CD1c-positive myeloid dendritic cell (primary cell): ENCODE data around the gene KIF6.
"Not testable (repeated sequence)": the region's sequence is repeated elsewhere in the genome, so short reads cannot be mapped to it uniquely, and the experiment has no call there.

Experiments
- DNase-seq: peaks from one replicate; pipeline ENCODE4 v3.0.0-alpha.2; 2016; ENCODE audit errors: extremely low spot score

Gene KIF6

DNA sequence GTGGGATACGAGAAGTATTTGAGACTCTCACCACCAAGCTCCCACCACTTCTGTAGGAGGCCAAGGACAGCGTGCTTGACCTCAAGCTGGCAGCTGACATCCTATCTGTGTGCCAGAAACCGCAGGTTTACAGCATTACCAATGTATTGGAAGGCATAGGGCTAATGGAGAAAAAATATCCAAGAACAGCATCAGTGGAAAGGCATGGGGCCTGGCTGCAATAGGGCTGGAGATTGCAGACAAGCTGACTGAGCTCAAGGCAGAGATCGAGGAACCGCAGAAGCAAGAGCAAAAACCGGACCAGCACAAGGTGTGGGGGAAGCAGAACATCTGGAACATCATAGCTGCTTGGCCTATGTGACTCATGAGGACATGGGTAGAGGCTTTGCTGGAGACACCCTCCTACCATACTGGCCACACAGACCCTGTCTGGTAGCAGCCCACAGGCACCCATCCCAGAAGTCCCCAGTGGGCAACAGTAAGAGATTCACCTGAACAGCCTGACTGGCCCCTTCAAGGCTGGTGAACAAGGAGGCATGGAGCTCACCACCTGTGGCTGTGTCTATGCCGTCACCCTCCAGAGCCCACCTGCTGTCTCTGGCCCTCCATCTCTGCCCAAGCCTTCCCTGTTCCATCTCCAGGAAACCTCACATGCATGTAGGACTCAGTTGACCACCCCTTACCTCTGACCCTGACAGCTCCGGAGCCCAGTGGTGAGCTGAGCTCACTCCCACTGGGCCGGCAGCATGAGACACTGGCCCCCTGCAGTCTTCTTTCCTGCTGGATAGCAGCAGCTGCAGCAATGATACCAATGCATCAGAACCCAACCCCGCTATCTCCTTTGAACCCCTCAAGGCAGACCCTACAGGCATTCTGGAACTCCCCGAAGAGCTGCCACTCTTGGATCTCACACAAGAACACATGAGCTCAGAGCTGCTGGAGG is 171.1 kb downstream of the KIF6 start:
- DNase-seq, result no peak

DNA sequence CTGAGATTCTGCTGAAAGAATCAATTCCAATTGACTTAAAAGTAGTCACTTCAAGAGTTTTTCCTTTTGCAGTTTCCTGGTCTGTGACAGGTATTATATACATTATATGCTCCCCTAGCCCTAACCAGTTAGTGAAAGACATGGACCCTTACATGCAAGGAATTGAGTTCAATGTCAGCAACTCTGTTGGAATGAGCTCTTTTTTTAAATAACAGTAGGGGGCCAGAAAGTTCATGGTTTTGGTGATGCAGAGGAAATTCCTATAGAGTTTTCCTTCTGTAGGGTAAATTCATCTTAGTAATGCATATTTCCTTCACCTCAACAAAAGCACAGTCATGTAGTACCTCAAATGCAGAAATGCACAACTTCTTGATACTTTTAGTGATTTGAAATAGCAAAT is 172.2 kb downstream of the KIF6 start:
- DNase-seq, result no peak

DNA sequence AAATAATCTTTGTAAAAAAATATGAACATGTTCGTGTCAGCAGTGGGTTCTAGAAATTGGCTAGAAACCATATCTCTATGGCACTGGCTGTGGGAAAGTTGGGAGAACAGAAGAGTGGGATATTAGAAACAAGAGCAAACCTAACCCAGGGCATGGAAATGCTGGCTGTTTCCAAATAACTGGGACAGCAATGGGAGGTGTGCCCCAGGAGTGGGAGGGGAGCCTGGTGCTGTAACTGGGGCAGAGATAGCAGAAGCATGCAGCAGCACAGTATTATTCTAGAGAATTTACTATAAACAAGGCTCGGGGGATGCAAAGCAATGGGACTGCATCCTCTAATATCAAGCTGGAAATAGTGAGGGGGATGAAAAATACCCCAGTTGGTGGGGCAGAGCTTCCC is 175.0 kb downstream of the KIF6 start:
- no peak for DNase-seq

DNA sequence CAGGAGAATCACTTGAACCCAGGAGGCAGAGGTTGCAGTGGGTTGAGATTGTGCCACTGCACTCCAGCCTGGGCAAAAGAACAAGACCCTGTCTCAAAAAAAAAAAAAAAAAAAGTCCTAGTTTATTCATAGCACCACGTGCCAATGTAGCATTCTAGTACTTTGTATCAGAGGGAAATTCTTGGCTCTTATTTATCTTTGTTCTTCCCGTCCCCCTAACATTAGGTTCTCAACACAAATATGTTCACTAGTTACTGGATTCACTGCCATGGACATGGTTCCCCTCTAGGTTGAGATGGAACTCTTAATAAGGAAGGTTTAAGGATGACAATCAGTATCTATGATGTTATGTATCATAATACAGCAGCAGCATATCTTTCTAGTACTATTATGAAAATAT is 178.5 kb downstream of the KIF6 start:
- no peak for DNase-seq

DNA sequence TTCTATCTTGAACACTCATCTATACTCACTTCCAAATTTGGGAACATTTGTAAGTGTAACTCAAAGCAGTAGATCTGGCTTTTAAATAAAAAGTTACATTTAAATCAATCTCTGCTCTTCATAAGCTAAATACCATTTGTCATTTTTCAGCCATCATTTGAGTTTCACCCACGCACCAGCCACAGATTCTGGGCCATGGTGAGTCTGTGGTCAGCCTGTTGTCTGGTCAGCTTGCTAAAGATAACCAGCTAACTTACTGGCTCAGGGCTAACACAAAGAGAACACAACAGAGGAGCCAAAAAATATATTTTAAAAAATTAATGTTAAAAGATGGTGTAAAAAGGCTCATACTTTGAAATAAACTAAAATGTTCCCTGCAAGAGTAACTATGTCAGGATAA is 181.3 kb downstream of the KIF6 start:
- DNase-seq, result no peak

DNA sequence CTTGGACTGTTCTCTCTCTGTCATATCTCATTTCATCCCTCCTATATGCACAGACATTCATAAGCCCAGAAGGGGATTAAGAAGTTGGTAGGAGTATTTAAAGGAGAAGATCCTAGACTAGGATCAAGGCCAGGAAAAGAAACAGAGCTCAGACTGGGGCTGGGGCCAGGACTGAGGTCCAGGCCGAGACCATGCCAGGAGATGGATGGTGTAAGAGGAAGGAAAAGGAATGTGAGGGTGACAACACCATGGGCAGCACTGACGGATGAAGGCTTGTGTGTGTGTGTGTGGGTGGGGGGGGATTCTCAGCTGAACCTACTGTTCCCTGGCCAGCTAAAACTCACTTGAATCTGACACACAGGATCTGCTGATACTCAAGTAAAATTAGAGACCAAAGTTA is 182.1 kb downstream of the KIF6 start:
- no peak for DNase-seq

DNA sequence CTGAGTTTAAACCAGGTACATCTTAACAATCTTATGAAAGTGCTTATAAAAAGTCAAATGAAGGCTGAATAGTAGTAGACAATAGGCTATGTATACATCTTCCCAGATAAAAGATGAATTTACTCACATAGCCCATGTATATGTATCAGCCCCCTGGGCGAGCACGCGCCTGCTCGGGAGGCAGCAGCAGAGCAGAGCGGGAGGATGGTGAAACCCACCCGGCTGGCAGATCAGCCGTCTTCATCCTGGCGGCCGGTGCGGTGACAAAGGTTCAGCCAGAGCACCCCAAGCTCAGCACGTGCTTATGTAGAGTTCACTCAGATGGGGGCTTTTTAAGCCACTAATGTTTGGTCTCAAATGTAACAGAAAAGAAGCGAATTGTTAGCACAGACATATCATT is 184.8 kb downstream of the KIF6 start:
- DNase-seq, result no peak

DNA sequence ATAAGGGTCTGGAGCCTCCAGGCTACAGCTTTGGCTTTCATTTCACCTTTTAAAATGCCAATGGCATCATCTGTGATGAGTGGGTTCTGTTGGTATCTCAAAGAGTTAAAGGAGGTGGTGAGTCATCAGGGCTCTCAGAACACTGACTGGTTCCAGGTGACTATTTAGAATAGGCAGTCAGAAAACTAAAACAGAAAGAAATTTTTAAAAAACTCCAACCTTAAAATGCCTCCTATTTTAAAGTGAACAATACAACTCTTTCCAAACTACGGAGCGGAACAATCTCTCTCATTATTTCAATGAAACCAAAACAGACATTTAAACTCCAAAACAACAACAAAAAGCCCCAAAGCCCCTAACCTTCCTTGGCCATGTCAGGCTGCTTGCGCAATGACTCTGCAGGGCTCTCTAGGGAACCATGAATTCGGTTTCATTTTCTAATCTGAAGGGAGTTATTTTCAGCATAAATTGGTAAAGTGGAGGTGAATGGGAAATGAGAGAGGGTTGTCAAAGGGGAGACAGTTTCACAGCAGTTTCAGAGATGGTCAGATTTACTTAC is 194.9 kb downstream of the KIF6 start:
- no peak for DNase-seq

DNA sequence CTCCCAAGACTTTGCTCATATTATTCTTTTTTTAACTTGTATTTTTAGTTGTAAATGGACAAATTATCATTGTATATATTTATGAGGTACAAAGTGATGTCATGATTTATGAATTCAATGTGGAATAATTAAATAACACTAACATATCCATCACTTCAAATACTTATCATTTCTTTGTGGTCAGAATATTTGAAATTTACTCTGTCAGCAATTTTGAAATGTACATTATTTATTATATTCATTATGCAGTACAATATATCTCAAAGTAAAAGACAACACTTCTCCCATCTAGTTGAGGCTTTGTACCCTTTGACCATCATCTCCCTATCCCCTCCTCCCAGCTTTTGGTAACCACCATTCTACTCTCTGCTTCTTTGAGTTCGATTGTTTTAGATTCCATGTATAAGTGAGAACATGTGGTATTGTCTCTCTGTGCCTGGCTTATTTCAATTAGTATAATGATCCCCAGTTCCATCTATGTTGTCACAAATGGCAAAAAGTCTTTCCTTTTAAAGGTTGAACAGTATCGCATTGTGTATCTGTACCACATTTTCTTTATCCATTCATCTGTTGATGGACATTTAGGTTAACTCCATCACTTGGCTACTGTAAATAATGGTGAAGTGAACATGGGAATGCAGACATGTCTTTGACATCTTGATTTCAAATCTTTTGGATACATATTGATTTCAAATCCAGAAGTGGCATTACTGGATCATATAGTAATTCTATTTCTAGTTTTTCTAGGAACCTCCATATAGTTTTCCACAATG is 197.2 kb downstream of the KIF6 start:
- no peak for DNase-seq

DNA sequence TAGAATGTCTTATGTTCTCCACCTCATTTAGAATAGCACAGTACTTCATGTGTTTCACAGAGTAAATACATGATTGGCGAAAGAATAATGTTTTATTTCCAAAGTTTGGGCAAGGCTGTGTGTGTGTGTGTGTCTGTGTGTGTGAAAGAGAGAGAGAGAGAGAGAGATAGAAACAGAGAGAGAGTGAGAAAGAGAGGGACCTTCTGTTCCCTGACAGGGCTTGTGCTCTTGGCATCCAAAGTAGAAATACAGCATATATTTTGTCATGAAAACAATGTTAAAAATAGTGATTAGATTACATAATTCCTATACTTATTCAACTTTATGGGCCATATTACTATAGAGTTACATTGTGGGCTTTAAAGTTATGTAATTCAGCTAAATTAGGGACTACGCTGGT is 201.2 kb downstream of the KIF6 start:
- DNase-seq, result no peak

DNA sequence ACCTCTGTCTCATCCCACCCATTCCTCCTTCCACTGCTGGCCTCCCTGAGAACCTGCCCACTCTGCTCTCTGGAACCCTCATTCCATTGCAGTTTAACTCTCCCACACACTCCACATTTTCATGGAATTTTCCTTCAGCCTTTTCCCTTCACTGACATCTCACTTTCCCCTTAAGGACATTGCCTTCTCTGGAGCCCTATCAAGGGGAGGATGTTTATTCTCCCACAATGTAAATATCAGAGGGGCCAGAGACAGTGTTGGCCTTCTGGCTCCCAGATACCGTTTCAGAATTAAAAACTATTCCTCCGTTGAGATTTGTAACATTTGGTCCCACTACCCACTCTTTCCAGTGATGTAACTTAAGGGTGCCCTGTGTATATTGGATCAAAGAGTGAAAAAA is 203.2 kb downstream of the KIF6 start:
- no peak for DNase-seq

DNA sequence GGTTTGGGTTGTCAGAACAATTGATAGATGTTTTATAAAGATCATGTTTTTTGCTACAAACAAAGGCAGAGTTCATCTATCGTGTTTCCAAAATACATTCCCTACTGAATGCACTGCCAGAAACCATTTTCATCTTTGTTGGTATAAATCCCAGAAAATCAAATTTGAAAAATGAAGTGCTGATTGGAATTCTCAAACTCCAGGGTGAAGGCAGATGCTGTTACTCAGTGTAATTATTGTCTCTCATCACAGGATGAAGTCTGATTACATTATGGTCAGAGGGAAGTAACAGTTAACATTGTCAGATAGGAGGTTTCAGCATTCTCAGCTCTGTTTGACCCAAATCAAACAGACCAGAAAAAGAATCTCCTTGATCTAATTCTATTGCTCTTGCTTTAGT is 204.3 kb downstream of the KIF6 start:
- no peak for DNase-seq

DNA sequence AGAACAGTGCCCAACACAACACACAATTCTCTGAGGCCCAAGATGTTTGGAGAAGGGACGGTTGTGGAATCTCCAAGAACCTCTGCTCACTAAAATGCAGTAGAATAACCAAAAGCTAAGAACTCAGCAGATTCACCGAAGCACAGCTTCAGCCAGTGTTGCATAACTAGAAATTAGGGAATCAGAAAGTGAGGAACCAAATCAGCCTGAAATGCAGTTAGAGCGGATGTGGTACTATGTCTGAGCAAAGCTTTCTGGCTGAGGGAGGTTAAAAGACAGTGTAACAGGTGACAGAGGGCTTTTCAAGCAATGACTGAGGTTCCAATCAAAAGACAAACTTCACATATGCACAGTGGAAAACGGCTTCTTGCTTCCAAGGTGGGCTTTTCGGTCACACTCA is 204.8 kb downstream of the KIF6 start:
- no peak for DNase-seq

DNA sequence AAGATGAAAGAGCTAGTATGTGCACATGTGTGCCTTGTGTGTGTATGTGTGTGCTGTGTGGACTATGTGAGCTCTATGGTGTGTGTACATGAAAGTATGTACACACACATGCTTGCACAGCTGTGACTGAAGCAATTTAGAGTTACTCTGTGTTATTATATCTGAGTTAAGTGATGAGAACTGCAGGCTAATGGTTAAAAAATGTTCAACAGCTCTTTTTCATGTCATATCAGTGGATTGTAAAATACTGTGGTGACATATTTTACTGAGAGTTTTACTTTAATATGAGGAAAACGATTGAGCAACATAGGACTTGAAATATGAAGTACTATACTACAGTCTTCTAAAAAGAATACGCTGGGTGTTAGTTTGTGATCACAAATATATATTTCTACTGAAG is 207.0 kb downstream of the KIF6 start:
- DNase-seq, result no peak

DNA sequence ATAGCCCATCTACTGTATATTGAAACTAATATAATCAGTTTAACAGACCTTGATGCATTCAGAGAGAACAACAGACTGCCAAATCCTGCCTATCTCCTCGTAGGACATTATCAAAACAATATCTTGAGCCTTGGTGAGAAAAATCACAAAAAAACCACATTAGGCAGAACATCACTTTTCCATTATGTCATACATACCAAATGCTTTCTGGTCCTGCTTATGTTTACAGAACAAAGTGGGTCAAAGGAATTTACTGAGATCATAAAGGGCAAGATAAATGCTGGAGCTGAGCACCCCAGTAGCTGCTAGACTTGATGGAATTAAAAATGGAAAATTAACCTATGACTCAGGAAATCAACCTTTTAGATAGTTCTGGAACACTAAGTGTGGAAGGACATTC is 207.5 kb downstream of the KIF6 start:
- DNase-seq, result no peak

DNA sequence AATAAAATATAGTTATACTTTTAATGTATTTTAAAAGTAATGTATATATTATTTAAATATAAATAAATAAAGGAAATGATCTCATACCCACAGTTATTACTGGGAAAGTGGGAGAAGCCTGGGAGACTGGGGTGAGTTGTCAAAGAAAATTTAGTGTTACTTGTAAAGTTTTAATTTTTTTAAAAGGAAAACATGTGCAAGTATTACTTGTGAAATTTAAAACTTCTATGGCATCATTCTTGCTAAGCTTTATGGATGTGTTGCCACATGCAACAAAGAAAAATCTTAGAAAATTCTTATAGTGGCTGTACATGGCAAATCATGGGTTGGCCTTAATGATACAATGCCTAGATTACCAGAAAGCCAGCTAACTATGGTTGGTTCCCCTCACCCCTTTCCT is 208.7 kb downstream of the KIF6 start:
- no peak for DNase-seq

DNA sequence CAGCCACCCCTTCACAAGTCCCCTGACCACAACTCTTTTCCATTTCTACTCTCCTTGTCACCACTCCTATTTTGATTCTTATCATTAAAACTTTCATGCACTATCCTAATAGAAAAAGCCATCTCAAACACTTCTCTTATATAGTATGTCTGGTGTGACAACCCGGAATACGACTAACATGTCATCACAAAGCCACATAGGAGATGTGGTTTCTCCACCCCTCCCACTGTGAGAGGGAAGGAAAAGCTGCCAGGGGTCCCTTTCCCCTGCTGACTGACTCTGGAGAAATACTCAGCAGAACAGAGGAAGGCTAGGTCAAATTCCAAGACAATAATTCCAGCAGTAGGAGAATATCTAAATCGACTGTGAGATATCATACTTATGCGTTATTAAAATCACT is 209.7 kb downstream of the KIF6 start:
- no peak for DNase-seq

DNA sequence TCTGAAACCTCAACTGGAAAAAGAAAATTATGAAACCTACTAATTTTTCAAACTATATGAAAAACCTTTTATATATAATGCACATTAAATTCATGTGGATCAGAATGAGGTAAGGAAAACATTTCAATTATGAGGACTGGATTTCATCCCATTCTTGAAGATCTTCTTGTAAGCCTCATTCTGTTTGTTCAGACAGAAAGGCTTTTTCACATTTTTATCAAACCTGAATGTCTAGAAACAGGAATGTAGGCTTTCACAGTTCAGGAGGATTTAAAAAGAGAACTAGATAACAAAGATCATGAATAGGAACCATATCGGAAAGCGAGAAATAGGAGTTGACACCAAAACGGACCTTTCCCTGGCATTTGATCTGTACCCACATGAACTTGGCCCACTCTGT is 210.2 kb downstream of the KIF6 start:
- DNase-seq, result no peak

DNA sequence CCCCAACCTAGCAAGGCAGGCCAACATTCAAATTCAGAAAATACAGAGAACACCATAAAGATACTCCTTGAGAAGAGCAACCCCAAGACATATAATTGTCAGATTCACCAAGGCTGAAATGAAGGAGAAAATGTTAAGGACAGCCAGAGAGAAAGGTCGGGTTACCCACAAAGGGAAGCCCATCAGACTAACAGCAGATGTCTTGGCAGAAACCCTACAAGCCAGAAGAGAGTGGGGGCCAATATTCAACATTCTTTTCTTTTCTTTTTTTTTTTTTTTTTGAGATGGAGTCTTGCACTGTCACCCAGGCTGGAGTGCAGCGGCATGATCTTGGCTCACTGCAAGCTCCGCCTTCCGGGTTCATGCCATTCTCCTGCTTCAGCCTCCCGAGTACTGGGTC is 215.4 kb downstream of the KIF6 start:
- DNase-seq, result not testable (repeated sequence)

DNA sequence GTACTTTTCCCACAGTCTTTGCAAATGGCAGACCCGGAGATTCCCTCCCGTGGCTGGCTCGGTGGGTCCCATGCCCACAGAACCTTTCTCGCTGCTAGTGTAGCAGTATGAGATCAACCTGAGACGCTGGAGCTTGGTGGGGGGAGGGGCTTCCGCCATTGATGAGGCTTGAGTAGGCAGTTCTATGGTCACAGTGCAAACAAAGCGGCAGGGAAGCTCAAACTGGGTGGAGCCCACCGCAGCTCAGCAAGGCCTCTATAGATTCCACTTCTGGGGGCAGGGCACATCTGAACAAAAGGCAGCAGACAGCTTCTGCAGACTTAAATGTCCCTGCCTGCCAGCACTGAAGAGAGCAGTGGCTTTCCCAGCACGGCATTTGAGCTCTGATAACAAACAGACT is 216.7 kb downstream of the KIF6 start:
- DNase-seq, result no peak

DNA sequence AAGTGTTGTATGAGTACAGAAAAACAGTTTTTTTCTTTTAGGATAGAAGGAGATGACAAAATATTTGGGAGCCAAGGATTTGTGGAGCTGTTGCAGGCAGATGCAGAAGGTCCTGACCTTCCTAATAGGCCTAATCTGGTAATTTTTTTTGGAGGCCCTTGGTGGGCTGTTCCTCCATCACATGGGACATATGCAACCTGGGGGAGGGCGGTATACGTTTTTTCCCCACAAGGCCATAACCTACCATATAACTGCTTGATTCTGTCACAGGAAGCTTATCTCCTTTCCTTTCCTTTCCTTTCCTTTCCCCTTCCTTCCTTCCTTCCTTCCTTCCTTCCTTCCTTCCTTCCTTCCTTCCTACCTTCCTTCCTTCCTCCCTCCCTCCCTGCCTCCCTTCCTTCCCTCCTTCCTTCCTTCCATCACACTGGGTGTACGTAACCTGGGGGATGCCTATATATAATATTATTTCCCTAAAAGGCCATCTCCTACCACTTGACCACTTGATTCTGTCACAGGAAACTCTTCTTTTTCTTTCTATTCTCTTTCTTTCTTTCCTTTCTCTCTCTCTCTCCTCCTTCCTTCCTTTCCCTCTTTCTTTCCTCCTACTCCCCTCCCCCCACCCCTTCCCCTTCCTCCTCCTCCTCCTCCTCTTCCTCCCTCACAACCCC is 217.7 kb downstream of the KIF6 start:
- DNase-seq, result no peak

DNA sequence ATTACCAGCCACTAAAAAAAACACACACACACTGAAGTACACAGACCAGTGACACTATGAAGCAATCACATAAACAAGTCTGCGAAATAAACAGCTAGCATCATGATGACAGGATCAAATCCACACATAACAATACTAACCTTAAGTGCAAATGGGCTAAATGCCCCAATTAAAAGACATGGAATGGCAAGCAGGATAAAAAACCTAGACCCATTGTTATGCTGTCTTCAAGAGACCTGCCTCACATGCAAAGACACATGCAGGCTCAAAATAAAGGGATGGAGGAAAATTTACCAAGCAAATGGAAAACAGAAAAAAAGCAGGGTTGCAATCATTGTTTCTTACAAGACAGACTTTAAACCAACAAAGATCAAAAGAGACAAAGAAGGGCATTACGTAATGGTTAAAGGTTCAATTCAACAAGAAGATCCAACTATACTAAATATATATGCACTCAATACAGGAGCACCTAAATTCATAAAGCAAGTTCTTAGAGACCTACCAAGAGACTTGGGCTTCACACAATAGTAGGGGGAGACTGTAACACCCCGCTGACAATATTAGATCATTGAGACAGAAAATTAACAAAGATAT is 222.7 kb downstream of the KIF6 start:
- DNase-seq, result not testable (repeated sequence)
